ENCODE results near the gene CAMTA1. TPM values are rescaled to one million over a fixed set of nuclear protein-coding genes. Genes with fewer than 3 reads are reported as not detected.

Gene CAMTA1
- total and polyA plus RNA-seq, 9 of the 15 experiments (the other 6 are each of a cell fraction or from before 2014, with no cell fraction given), result 43.9 to 161 (median 65.9) TPM

DNA sequence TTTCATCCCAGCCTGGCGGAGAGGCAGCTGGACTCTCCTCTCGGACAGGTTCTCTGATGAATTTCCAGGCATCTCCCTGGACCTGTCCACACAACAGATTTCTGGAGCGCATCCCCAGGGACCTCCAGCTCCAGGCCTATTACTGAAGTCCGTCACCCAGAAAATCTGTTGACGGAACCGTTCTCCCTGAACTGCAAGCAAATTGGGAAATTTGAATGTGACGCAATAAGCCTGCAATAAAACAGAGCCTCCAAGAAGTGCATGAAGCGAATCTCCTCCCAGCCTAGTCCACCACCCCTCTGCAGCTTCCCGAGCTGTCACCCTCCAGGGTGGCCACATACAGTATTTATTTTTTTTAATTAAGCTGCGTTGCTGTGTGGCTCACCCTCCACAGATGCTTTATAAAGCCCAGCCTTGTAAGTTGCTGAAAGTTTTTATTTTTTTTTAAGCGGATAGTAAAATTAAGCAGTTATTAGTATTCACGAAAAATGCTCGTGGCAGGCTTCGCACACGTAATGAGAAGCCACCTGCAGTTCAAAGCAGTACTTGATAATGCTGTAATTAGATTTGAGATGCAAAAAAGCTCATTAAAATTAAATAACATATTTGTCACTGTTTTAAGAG lies 173.3 kb downstream of the CAMTA1 start (continued):
- 0 out of 4 replicates have a peak, but pooled peaks of 1 of the 2 experiments have one; percentile 23 for TF ChIP-seq MAZ (CRISPR knock-in tag; conservative IDR thresholded peaks at IDR 0.05 in 1 of 2, IDR thresholded peaks at IDR 0.05 in 1 of 2)
- TF ChIP-seq EP300 (IDR thresholded peaks at IDR 0.05; ENCODE audit: low read length), result peak; percentile 60; the same call in 1 of the 2 replicates
- TF ChIP-seq MYC (IDR thresholded peaks at IDR 0.05; ENCODE audit: low read depth, low read length), result peak; percentile 41; the same call in 1 of the 2 replicates
- TF ChIP-seq MYC (CRISPR knock-in tag; IDR thresholded peaks at IDR 0.05; ENCODE audit: borderline replicate concordance, low read depth), result no peak
- TF ChIP-seq CEBPG (CRISPR knock-in tag; IDR thresholded peaks at IDR 0.05), result peak; percentile 95
- peak; percentile 98 to 100 for TF ChIP-seq CEBPG (tag; conservative IDR thresholded peaks at IDR 0.05 in 1 of 2, IDR thresholded peaks at IDR 0.05 in 1 of 2)
- no peak for TF ChIP-seq LARP7 (IDR thresholded peaks at IDR 0.05)
- TF ChIP-seq CTBP1 (IDR thresholded peaks at IDR 0.05; ENCODE audit: borderline replicate concordance), result peak; percentile 61
- peak; percentile 37 for TF ChIP-seq JUND (IDR thresholded peaks at IDR 0.05; ENCODE audit: borderline replicate concordance, low read depth, low read length)
- no peak for TF ChIP-seq JUND (tag; IDR thresholded peaks at IDR 0.05; ENCODE audit: borderline replicate concordance, low read depth, low read length)
- TF ChIP-seq CSDE1 (IDR thresholded peaks at IDR 0.05), result no peak
- TF ChIP-seq ZNF143 (CRISPR knock-in tag; IDR thresholded peaks at IDR 0.05), result no peak
- TF ChIP-seq SMAD1 (IDR thresholded peaks at IDR 0.05; ENCODE audit: low read depth, low read length, partially characterized antibody), result no peak
- no peak for TF ChIP-seq PRMT5 (CRISPR knock-in tag; IDR thresholded peaks at IDR 0.05)
- TF ChIP-seq, protein P1, sequence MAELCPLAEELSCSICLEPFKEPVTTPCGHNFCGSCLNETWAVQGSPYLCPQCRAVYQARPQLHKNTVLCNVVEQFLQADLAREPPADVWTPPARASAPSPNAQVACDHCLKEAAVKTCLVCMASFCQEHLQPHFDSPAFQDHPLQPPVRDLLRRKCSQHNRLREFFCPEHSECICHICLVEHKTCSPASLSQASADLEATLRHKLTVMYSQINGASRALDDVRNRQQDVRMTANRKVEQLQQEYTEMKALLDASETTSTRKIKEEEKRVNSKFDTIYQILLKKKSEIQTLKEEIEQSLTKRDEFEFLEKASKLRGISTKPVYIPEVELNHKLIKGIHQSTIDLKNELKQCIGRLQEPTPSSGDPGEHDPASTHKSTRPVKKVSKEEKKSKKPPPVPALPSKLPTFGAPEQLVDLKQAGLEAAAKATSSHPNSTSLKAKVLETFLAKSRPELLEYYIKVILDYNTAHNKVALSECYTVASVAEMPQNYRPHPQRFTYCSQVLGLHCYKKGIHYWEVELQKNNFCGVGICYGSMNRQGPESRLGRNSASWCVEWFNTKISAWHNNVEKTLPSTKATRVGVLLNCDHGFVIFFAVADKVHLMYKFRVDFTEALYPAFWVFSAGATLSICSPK (IDR thresholded peaks at IDR 0.05; ENCODE audit: borderline replicate concordance), result no peak
- peak; percentile 94 for TF ChIP-seq CEBPB (tag; IDR thresholded peaks at IDR 0.05)
- TF ChIP-seq POLR3A (IDR thresholded peaks at IDR 0.05; ENCODE audit: borderline replicate concordance, extremely low read depth, insufficient read depth, insufficient read length), result no peak
- TF ChIP-seq, protein P2, sequence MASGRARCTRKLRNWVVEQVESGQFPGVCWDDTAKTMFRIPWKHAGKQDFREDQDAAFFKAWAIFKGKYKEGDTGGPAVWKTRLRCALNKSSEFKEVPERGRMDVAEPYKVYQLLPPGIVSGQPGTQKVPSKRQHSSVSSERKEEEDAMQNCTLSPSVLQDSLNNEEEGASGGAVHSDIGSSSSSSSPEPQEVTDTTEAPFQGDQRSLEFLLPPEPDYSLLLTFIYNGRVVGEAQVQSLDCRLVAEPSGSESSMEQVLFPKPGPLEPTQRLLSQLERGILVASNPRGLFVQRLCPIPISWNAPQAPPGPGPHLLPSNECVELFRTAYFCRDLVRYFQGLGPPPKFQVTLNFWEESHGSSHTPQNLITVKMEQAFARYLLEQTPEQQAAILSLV (tag; IDR thresholded peaks at IDR 0.05), result peak; percentile 72; the same call in 1 of the 2 replicates
- TF ChIP-seq SMARCA4 (IDR thresholded peaks at IDR 0.05), result peak; percentile 28; the same call in 1 of the 2 replicates
- no peak for TF ChIP-seq CREB1 (IDR thresholded peaks at IDR 0.05)
- TF ChIP-seq CREB1 (CRISPR knock-in tag; IDR thresholded peaks at IDR 0.05), result no peak
- TF ChIP-seq, protein P3, sequence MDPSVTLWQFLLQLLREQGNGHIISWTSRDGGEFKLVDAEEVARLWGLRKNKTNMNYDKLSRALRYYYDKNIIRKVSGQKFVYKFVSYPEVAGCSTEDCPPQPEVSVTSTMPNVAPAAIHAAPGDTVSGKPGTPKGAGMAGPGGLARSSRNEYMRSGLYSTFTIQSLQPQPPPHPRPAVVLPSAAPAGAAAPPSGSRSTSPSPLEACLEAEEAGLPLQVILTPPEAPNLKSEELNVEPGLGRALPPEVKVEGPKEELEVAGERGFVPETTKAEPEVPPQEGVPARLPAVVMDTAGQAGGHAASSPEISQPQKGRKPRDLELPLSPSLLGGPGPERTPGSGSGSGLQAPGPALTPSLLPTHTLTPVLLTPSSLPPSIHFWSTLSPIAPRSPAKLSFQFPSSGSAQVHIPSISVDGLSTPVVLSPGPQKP (CRISPR knock-in tag; IDR thresholded peaks at IDR 0.05), result no peak
- TF ChIP-seq ESRRA (IDR thresholded peaks at IDR 0.05; ENCODE audit: borderline replicate concordance, low read depth), result 0 out of 2 replicates have a peak, but pooled peaks have one; percentile 9
- peak; percentile 43; the same call in 1 of the 2 replicates for TF ChIP-seq ZNF584 (CRISPR knock-in tag; IDR thresholded peaks at IDR 0.05; ENCODE audit: low read depth)
- no peak for TF ChIP-seq NFYB (IDR thresholded peaks at IDR 0.05; ENCODE audit: extremely low read depth, insufficient read length)
